HG02885 (cell line): Measurements from ENCODE around the gene TPST2.

Experiments
- ATAC-seq: cut with Tn5 transposase; IDR thresholded peaks from one replicate; pipeline ENCODE4 v1.9.1; 2021; ENCODE audit warnings: mild to moderate bottlenecking; ENCODE audit not compliant: unreplicated experiment, poor library complexity

TPST2 gene

GRCh38 chr22:26508148-26508547 is 81.8 kb downstream of the TPST2 start:
- no peak for ATAC-seq

- ATAC-seq = no peak
Observed at GRCh38 chr22:26503758-26504157, 86.2 kb downstream of the TPST2 start.

- ATAC-seq = no peak
Observed at GRCh38 chr22:26502688-26503561, 87.0 kb downstream of the TPST2 start.

- no peak for ATAC-seq
Observed at GRCh38 chr22:26501996-26502395, 87.9 kb downstream of the TPST2 start.

GRCh38 chr22:26499188-26499703 is 90.7 kb downstream of the TPST2 start:
- no peak for ATAC-seq

- no peak for ATAC-seq
Observed at GRCh38 chr22:26496456-26496855, 93.5 kb downstream of the TPST2 start.

- no peak for ATAC-seq
Observed at GRCh38 chr22:26494506-26494905, 95.4 kb downstream of the TPST2 start.

GRCh38 chr22:26492220-26492619 is 97.7 kb downstream of the TPST2 start:
- ATAC-seq = no peak

GRCh38 chr22:26489447-26490036 is 100.4 kb downstream of the TPST2 start:
- ATAC-seq = no peak

- ATAC-seq = no peak
Observed at GRCh38 chr22:26487996-26488395, 101.9 kb downstream of the TPST2 start.

GRCh38 chr22:26486394-26486793 is 103.5 kb downstream of the TPST2 start:
- ATAC-seq = no peak

GRCh38 chr22:26485806-26486390 is 104.0 kb downstream of the TPST2 start:
- no peak for ATAC-seq

- no peak for ATAC-seq
Observed at GRCh38 chr22:26485013-26485412, 104.9 kb downstream of the TPST2 start.

- ATAC-seq = no peak
Observed at GRCh38 chr22:26484360-26484706, 105.6 kb downstream of the TPST2 start.

- peak; percentile 72 for ATAC-seq
Observed at GRCh38 chr22:26483439-26484359, 106.2 kb downstream of the TPST2 start, which contains the start of the genes HPS4 and SRRD. HPS4 (minus strand) TSS chr22:26483783; CDS start chr22:26481762, 2,021 bp downstream. SRRD (plus strand) TSS chr22:26483877; CDS start chr22:26483891, 14 bp downstream.

- no peak for ATAC-seq
Observed at GRCh38 chr22:26483043-26483438, 106.9 kb downstream of the TPST2 start.

GRCh38 chr22:26482161-26482560 is 107.8 kb downstream of the TPST2 start:
- no peak for ATAC-seq

- no peak for ATAC-seq
Observed at GRCh38 chr22:26481694-26482093, 108.2 kb downstream of the TPST2 start.

GRCh38 chr22:26481112-26481693 is 108.7 kb downstream of the TPST2 start:
- no peak for ATAC-seq

GRCh38 chr22:26480611-26480932 is 109.4 kb downstream of the TPST2 start:
- ATAC-seq = no peak
